A549 (cell line): ENCODE results near the gene ZBED3. TPM values are rescaled to one million over a fixed set of nuclear protein-coding genes. Genes with fewer than 3 reads are reported as not detected.

Source experiments
- ATAC-seq, 2 experiments: fragments of 200-7000 bp in 1 of 2; fragments of >200 bp in 1 of 2; cut with Nextera tagmentation in 1 of 2; cut with Tn5 transposase in 1 of 2; 3 replicates each; pipeline versions ENCODE4 v1.8.0 to v1.9.1; 2018 to 2020; ENCODE audit warnings: mild to moderate bottlenecking in 1 of 2, moderate library complexity in 1 of 2
- CTCF ChIA-PET: fragments of 300-600 bp; sonication (Branson Sonifier 250); formaldehyde crosslinking; extraction: SDS; loops from one replicate; lab custom pipeline; 2021; ENCODE audit warnings: antibody characterized with exemption, inconsistent platforms; lab: Yijun Ruan, JAX
- POLR2A ChIA-PET: fragments of 350-600 bp; formaldehyde crosslinking; extraction: SDS; loops from one replicate; lab custom pipeline; 2021; ENCODE audit warnings: antibody characterized with exemption, inconsistent platforms; lab: Yijun Ruan, JAX
- DNase-seq, 2 experiments: peaks; one replicate each; pipeline versions ENCODE4 v3.0.0 to v3.0.0-alpha.2; 2011 to 2016; ENCODE audit warnings: low read depth in 1 of 2, low spot score in 1 of 2
- FAIRE-seq: peaks from 2 replicates; lab custom pipeline; 2011; peaks lifted over from hg19 to GRCh38; lab: Jason Lieb, UNC
- H3K27ac ChIP-seq, 2 experiments: fragments of >200 bp; sonication (Bioruptor Twin); formaldehyde crosslinking; 3 replicates each; pipeline ENCODE4 v1.5.1; 2016 to 2017
- H3K4me1 ChIP-seq: fragments of >200 bp; sonication (Bioruptor Twin); formaldehyde crosslinking; 3 replicates; pipeline ENCODE4 v1.6.1; 2016
- H3K4me2 ChIP-seq: fragments of >200 bp; sonication (Bioruptor Twin); formaldehyde crosslinking; 3 replicates; pipeline ENCODE4 v1.6.1; 2016
- H3K4me3 ChIP-seq: fragments of >200 bp; sonication (Bioruptor Twin); formaldehyde crosslinking; 3 replicates; pipeline ENCODE4 v1.5.1; 2016
- H3K9me3 ChIP-seq: fragments of >200 bp; sonication (Bioruptor Twin); formaldehyde crosslinking; 3 replicates; pipeline ENCODE4 v1.6.1; 2016
- BCL3 ChIP-seq: fragments of >200 bp; sonication (Bioruptor Twin); formaldehyde crosslinking; IDR thresholded peaks from 3 replicates; pipeline ENCODE4 v1.6.1; 2016
- CBX8 ChIP-seq: fragments of 200-600 bp; sonication (generic); IDR thresholded peaks from 2 replicates; pipeline ENCODE4 v1.6.1; 2016
- CHD4 ChIP-seq: fragments of 200-600 bp; sonication (generic); IDR thresholded peaks from 2 replicates; pipeline ENCODE4 v1.6.1; 2016; ENCODE audit warnings: antibody characterized with exemption, mild to moderate bottlenecking, borderline replicate concordance
- CTCF ChIP-seq: fragments of >200 bp; sonication (Bioruptor Twin); formaldehyde crosslinking; IDR thresholded peaks from 3 replicates; pipeline ENCODE4 v1.5.1; 2016
- EHF ChIP-seq: fragments of 250-450 bp; sonication (Bioruptor Pico); IDR thresholded peaks from 2 replicates; pipeline ENCODE4 v1.5.0; 2020; ENCODE audit warnings: mild to moderate bottlenecking
- EHMT2 ChIP-seq: fragments of 200-600 bp; sonication (generic); IDR thresholded peaks from 2 replicates; pipeline ENCODE4 v1.6.1; 2016; ENCODE audit warnings: antibody characterized with exemption, low read depth, mild to moderate bottlenecking, moderate library complexity
- ELK1 ChIP-seq: fragments of 150-350 bp; IDR thresholded peaks from 2 replicates; pipeline ENCODE4 v1.6.1; 2014; ENCODE audit warnings: low read depth, mild to moderate bottlenecking, low read length
- ESRRA ChIP-seq: fragments of 150-350 bp; IDR thresholded peaks from 2 replicates; pipeline ENCODE4 v1.6.1; 2014; ENCODE audit warnings: mild to moderate bottlenecking, low read length, borderline replicate concordance
- FOXS1 ChIP-seq: fragments of 250-450 bp; sonication (Bioruptor Pico); IDR thresholded peaks from 2 replicates; pipeline ENCODE4 v1.5.0; 2020; ENCODE audit warnings: mild to moderate bottlenecking, moderate library complexity
- GATA3 ChIP-seq: IDR thresholded peaks from 2 replicates; pipeline ENCODE4 v1.6.1; 2012; ENCODE audit warnings: borderline replicate concordance
- HDAC2 ChIP-seq: fragments of 200-600 bp; sonication (generic); IDR thresholded peaks from 2 replicates; pipeline ENCODE4 v1.6.1; 2016
- HOXA7 ChIP-seq: fragments of 250-450 bp; sonication (Bioruptor Pico); IDR thresholded peaks from 2 replicates; pipeline ENCODE4 v1.5.0; 2020; ENCODE audit warnings: mild to moderate bottlenecking, moderate library complexity
- JUNB ChIP-seq: fragments of >200 bp; sonication (Bioruptor Twin); formaldehyde crosslinking; IDR thresholded peaks from 2 replicates; pipeline ENCODE4 v1.6.1; 2016
- MAFK ChIP-seq: fragments of 450-650 bp; IDR thresholded peaks from 2 replicates; pipeline ENCODE4 v1.6.1; 2014; ENCODE audit not compliant: partially characterized antibody
- MAX ChIP-seq: IDR thresholded peaks from 2 replicates; pipeline ENCODE4 v1.6.1; 2012
- MAZ ChIP-seq: fragments of 150-350 bp; IDR thresholded peaks from 2 replicates; pipeline ENCODE4 v1.6.1; 2014; ENCODE audit warnings: antibody characterized with exemption, low read depth, low read length, borderline replicate concordance
- NFE2L2 ChIP-seq: fragments of 150-350 bp; conservative IDR thresholded peaks from 2 replicates; pipeline ENCODE4 v1.6.1; 2014; ENCODE audit warnings: low read length
- NPAS2 ChIP-seq: fragments of 250-450 bp; sonication (Bioruptor Pico); IDR thresholded peaks from 2 replicates; pipeline ENCODE4 v1.8.0; 2022; ENCODE audit warnings: mild to moderate bottlenecking, moderate library complexity, borderline replicate concordance
- PBX3 ChIP-seq: IDR thresholded peaks from 2 replicates; pipeline ENCODE4 v1.6.1; 2012
- POLR2A ChIP-seq: IDR thresholded peaks from 2 replicates; pipeline ENCODE4 v1.6.1; 2012; ENCODE audit warnings: mild to moderate bottlenecking, low read length
- RARB ChIP-seq: fragments of 250-450 bp; sonication (Bioruptor Pico); IDR thresholded peaks from 2 replicates; pipeline ENCODE4 v1.8.0; 2021; ENCODE audit warnings: mild to moderate bottlenecking, moderate library complexity
- RFX5 ChIP-seq: fragments of 450-650 bp; IDR thresholded peaks from 2 replicates; pipeline ENCODE4 v1.7.1; 2014; ENCODE audit warnings: antibody characterized with exemption, mild to moderate bottlenecking, moderate library complexity
- USF2 ChIP-seq: fragments of 450-650 bp; IDR thresholded peaks from 2 replicates; pipeline ENCODE4 v1.6.1; 2014; ENCODE audit warnings: antibody characterized with exemption
- ZFP36 ChIP-seq: fragments of 450-650 bp; IDR thresholded peaks from 2 replicates; pipeline ENCODE4 v1.6.1; 2014; ENCODE audit warnings: borderline replicate concordance; ENCODE audit not compliant: partially characterized antibody
- ZNF302 ChIP-seq: fragments of 250-450 bp; sonication (Bioruptor Pico); IDR thresholded peaks from 2 replicates; pipeline ENCODE4 v1.9.0; 2021; ENCODE audit warnings: inconsistent platforms, mild to moderate bottlenecking, moderate library complexity
- WGBS: methylation state at CpG from one replicate; pipeline ENCODE4 v1.1.6; 2017; ENCODE audit errors: missing lambda C conversion rate; 5-methylcytosine and 5-hydroxymethylcytosine counted together
- polyA plus RNA-seq, 4 experiments: library from polyadenylated mRNA; depleted of rRNA in 3 of 4; stranded (reverse); fragments of >200 nt; fragmentation: RNase III in 1 of 4; extraction: RNeasy Plus Mini Kit Qiagen cat#74134 plus additional on column Dnase treatment in 1 of 4; gene quantifications; 2 replicates in 3 of 4; 3 replicates in 1 of 4; pipeline ENCODE4 v1.2.3, GENCODE V29; 2011 to 2017

Gene ZBED3
- polyA plus RNA-seq, 2 of the 4 experiments (the other 2 are of a cell fraction): 4.1 to 10.5 TPM

GRCh38 chr5:77064040-77064439 is 23.0 kb downstream of the ZBED3 start:
- 90% methylated on average over 3 of the region's 3 CpGs for WGBS
- Histone ChIP-seq H3K4me3 (no peak overlapping the region), H3K4me2 (no peak overlapping the region)
- POLR2A ChIA-PET: no interaction called here
- no peak for ATAC-seq
- no peak for TF ChIP-seq MAX
- TF ChIP-seq ELK1: no peak
- no peak for TF ChIP-seq EHF (CRISPR knock-in tag)
- TF ChIP-seq JUNB: no peak
- no peak for TF ChIP-seq PBX3
- no peak for TF ChIP-seq ZFP36
- TF ChIP-seq BCL3: no peak
- TF ChIP-seq ZNF302 (CRISPR knock-in tag): no peak
- TF ChIP-seq MAFK: no peak
- TF ChIP-seq MAZ: no peak
- TF ChIP-seq ESRRA: no peak
- no peak for TF ChIP-seq FOXS1
- TF ChIP-seq HOXA7 (CRISPR knock-in tag): no peak
- no peak for TF ChIP-seq RARB
- TF ChIP-seq HDAC2: no peak
- TF ChIP-seq NFE2L2: no peak
- no peak for TF ChIP-seq GATA3
- no peak for TF ChIP-seq EHMT2
- no peak for TF ChIP-seq CTCF
- TF ChIP-seq, all 56 proteins: peak for 0
- Histone ChIP-seq H3K27ac (no peak overlapping the region), H3K9me3 (no peaks in the 10 kb centered on the region), H3K4me1 (no peaks in the 10 kb centered on the region)
- CTCF ChIA-PET: interaction anchor here (0.7 to 4.2 kb wide), 4 partner anchors 11 to 289 kb away, joined by 3 to 20 read pairs (median 3); no protein-coding TSS in a partner anchor
- DNase-seq (no peak), FAIRE-seq (no peak)

- no peak for ATAC-seq
- no peak for DNase-seq
- POLR2A ChIA-PET: no interaction called here
- TF ChIP-seq NPAS2 (CRISPR knock-in tag): no peak
- no peak for TF ChIP-seq ESRRA
- no peak for TF ChIP-seq EHF (CRISPR knock-in tag)
- TF ChIP-seq POLR2A: no peak
- no peak for TF ChIP-seq JUNB
- no peak for TF ChIP-seq CTCF
- no peak for TF ChIP-seq CHD4
- no peak for TF ChIP-seq PBX3
- no peak for TF ChIP-seq ZNF302 (CRISPR knock-in tag)
- no peak for TF ChIP-seq RFX5
- no peak for TF ChIP-seq USF2
- TF ChIP-seq CBX8: no peak
- TF ChIP-seq, all 56 proteins: peak for 0
- FAIRE-seq: no peak
- 91% methylated on average over 1 of the region's 1 CpG for WGBS
- Histone ChIP-seq H3K4me2 (no peak overlapping the region), H3K27ac (no peak overlapping the region), H3K4me1 (no peaks in the 10 kb centered on the region), H3K9me3 (no peaks in the 10 kb centered on the region), H3K4me3 (no peak overlapping the region)
- CTCF ChIA-PET: no interaction called here
Measured at GRCh38 chr5:77046416-77047073, 40.5 kb downstream of the ZBED3 start.
